Measurements from ENCODE around the gene ZNF550. TPM values are rescaled to one million over a fixed set of nuclear protein-coding genes. Genes with fewer than 3 reads are reported as not detected.
"Not testable (repeated sequence)": the region's sequence is repeated elsewhere in the genome, so short reads cannot be mapped to it uniquely, and the experiment has no call there.

Gene ZNF550
- total and polyA plus RNA-seq, 5 donors, result 3.1 to 9.5 (median 7.8) TPM

GRCh38 chr19:57487477-57488298, 72.0 kb downstream of the ZNF550 start, which contains the start of gene ZNF419:
TSS of gene ZNF419 (plus strand) at chr19:57487750. CDS start at chr19:57487951, 201 bp downstream.
- Histone ChIP-seq H3K4me3 (ENCODE audit: low read length) (peak within 1 kb of the TSS; percentile 98), H3K27ac (ENCODE audit: low read length) (peak within 1 kb of the TSS; percentile 86)
- DNase-seq (peak; percentile 92 to 97 (median 96)), ATAC-seq (peak; percentile 97 to 98)
- intact Hi-C loops (cut with DNase I); H3K9me3 ChIP-seq (ENCODE audit: control insufficient read depth, low read length); H3K27me3 ChIP-seq (ENCODE audit: control insufficient read depth, insufficient read depth); H3K4me1 ChIP-seq (ENCODE audit: control insufficient read depth, insufficient read depth, low read length): not testable (repeated sequence)
- under 1% methylated on average over 58 of the region's 69 CpGs for WGBS

Other genes with a start within 250 kb of the ZNF550 start
- gene ZNF543, start 239.4 kb downstream of the ZNF550 start, total RNA-seq, result 1 to 10 TPM; 5.8 to 7.6 (median 6.6) TPM
- gene ZNF543, start 239.4 kb downstream of the ZNF550 start, polyA plus RNA-seq, result 2.1 TPM
- 10 to 100 TPM in 3 of 4 donors, 1 to 10 TPM in 1; 8.5 to 12.6 (median 11.2) TPM for gene ZNF304, start 208.6 kb downstream of the ZNF550 start, total RNA-seq
- 3.9 TPM for gene ZNF304, start 208.6 kb downstream of the ZNF550 start, polyA plus RNA-seq
- gene TRAPPC2B, start 196.3 kb downstream of the ZNF550 start, total RNA-seq, result 10 to 100 TPM; 10.8 to 14.5 (median 11.7) TPM
- 38.6 TPM for gene TRAPPC2B, start 196.3 kb downstream of the ZNF550 start, polyA plus RNA-seq
- 1 to 10 TPM; 3.0 to 5.6 (median 4.6) TPM for gene ZNF547, start 196.3 kb downstream of the ZNF550 start, total RNA-seq
- gene ZNF547, start 196.3 kb downstream of the ZNF550 start, polyA plus RNA-seq, result 2.7 TPM
- 10 to 100 TPM; 13.4 to 20.1 (median 16.8) TPM for gene ZNF548, start 170.0 kb downstream of the ZNF550 start, total RNA-seq
- 10.7 TPM for gene ZNF548, start 170.0 kb downstream of the ZNF550 start, polyA plus RNA-seq
- gene ZNF17, start 148.7 kb downstream of the ZNF550 start, total RNA-seq, result 10 to 100 TPM in 3 of 4 donors, 1 to 10 TPM in 1; 8.7 to 12.1 (median 10.8) TPM
- 3.6 TPM for gene ZNF17, start 148.7 kb downstream of the ZNF550 start, polyA plus RNA-seq
- gene ZNF749, start 124.5 kb downstream of the ZNF550 start, total RNA-seq, result 1 to 10 TPM; 2.5 to 5.4 (median 3.3) TPM
- gene ZNF749, start 124.5 kb downstream of the ZNF550 start, polyA plus RNA-seq, result 1.9 TPM
- gene VN1R1, start 102.7 kb downstream of the ZNF550 start, total RNA-seq, result 1 to 10 TPM; 3.3 to 4.3 (median 3.4) TPM
- gene VN1R1, start 102.7 kb downstream of the ZNF550 start, polyA plus RNA-seq, result 2.3 TPM
- gene ZNF772, start 82.3 kb downstream of the ZNF550 start, total RNA-seq, result 10 to 100 TPM; 19.7 to 23.5 (median 21.1) TPM
- 5.3 TPM for gene ZNF772, start 82.3 kb downstream of the ZNF550 start, polyA plus RNA-seq
- 10 to 100 TPM in 1 of 4 donors, 1 to 10 TPM in 3; 8.2 to 10.2 (median 8.9) TPM for gene ZNF419, start 72.1 kb downstream of the ZNF550 start, total RNA-seq
- 6.7 TPM for gene ZNF419, start 72.1 kb downstream of the ZNF550 start, polyA plus RNA-seq
- gene ZNF773, start 59.9 kb downstream of the ZNF550 start, total RNA-seq, result 1 to 10 TPM; 5.7 to 7.6 (median 6.9) TPM
- gene ZNF773, start 59.9 kb downstream of the ZNF550 start, polyA plus RNA-seq, result 3.8 TPM
- 1 to 10 TPM; 4.4 to 4.8 (median 4.5) TPM for gene ZNF549, start 32.5 kb downstream of the ZNF550 start, total RNA-seq
- 2.0 TPM for gene ZNF549, start 32.5 kb downstream of the ZNF550 start, polyA plus RNA-seq
- 1 to 10 TPM; 4.7 to 5.9 (median 4.8) TPM for gene ZNF416, start 19.0 kb upstream of the ZNF550 start, total RNA-seq
- 2.4 TPM for gene ZNF416, start 19.0 kb upstream of the ZNF550 start, polyA plus RNA-seq
- 1 to 10 TPM; 5.0 to 6.3 (median 5.5) TPM for gene ZIK1, start 24.3 kb upstream of the ZNF550 start, total RNA-seq
- 2.0 TPM for gene ZIK1, start 24.3 kb upstream of the ZNF550 start, polyA plus RNA-seq
- 1 to 10 TPM; 3.7 to 5.9 (median 5.0) TPM for gene ZNF530, start 40.0 kb upstream of the ZNF550 start, total RNA-seq
- gene ZNF530, start 40.0 kb upstream of the ZNF550 start, polyA plus RNA-seq, result 8.4 TPM
- gene ZNF134, start 54.4 kb upstream of the ZNF550 start, total RNA-seq, result 10 to 100 TPM; 15.1 to 20.1 (median 17.3) TPM
- gene ZNF134, start 54.4 kb upstream of the ZNF550 start, polyA plus RNA-seq, result 5.5 TPM
- 10 to 100 TPM; 11.9 to 15.0 (median 13.6) TPM for gene ZNF211, start 73.3 kb upstream of the ZNF550 start, total RNA-seq
- gene ZNF211, start 73.3 kb upstream of the ZNF550 start, polyA plus RNA-seq, result 8.0 TPM
- gene ZSCAN4, start 109.1 kb upstream of the ZNF550 start, total RNA-seq, result under 1 TPM in 3 of 4 donors, not detected in 1; 0.23 to 0.37 (median 0.33) TPM
- 0.16 TPM for gene ZSCAN4, start 109.1 kb upstream of the ZNF550 start, polyA plus RNA-seq
- 1 to 10 TPM; 3.1 to 5.7 (median 4.2) TPM for gene ZNF551, start 122.1 kb upstream of the ZNF550 start, total RNA-seq
- gene ZNF551, start 122.1 kb upstream of the ZNF550 start, polyA plus RNA-seq, result 2.0 TPM
- gene ZNF154, start 149.3 kb upstream of the ZNF550 start, total RNA-seq, result 10 to 100 TPM in 1 of 4 donors, 1 to 10 TPM in 3; 7.2 to 10.1 (median 8.1) TPM
- gene ZNF154, start 149.3 kb upstream of the ZNF550 start, polyA plus RNA-seq, result 4.5 TPM
- 10 to 100 TPM in 1 of 4 donors, 1 to 10 TPM in 3; 8.1 to 11.5 (median 8.8) TPM for gene ZNF671, start 167.8 kb upstream of the ZNF550 start, total RNA-seq
- gene ZNF671, start 167.8 kb upstream of the ZNF550 start, polyA plus RNA-seq, result 4.8 TPM
- 10 to 100 TPM; 11.9 to 16.0 (median 13.7) TPM for gene ZNF776, start 187.0 kb upstream of the ZNF550 start, total RNA-seq
- gene ZNF776, start 187.0 kb upstream of the ZNF550 start, polyA plus RNA-seq, result 8.7 TPM
- 10 to 100 TPM in 3 of 4 donors, 1 to 10 TPM in 1; 8.8 to 11.7 (median 11.4) TPM for gene ZNF586, start 209.8 kb upstream of the ZNF550 start, total RNA-seq
- 7.1 TPM for gene ZNF586, start 209.8 kb upstream of the ZNF550 start, polyA plus RNA-seq